HUDEP-2 (cell line): ENCODE results near the gene TMEM151B.

ENCODE experiments used
- DNase-seq, 76 experiments: peaks; one replicate each; lab custom pipeline; 2025; ENCODE audit not compliant: unreplicated experiment in 76 of 76; lab: John Stamatoyannopoulos, UW

Gene TMEM151B

GRCh38 chr6:44232676-44233566 lies 37.3 kb upstream of the TMEM151B start:
- no peak for DNase-seq

GRCh38 chr6:44233567-44234100 lies 36.6 kb upstream of the TMEM151B start:
- no peak for DNase-seq

- peak in 47 of 76 experiments; percentile 17 to 73 (median 42) for DNase-seq
These were observed 35.9 kb upstream of the TMEM151B start for GRCh38 chr6:44234101-44235025.

- DNase-seq = no peak
These were observed 35.0 kb upstream of the TMEM151B start for GRCh38 chr6:44235269-44235668.

- no peak for DNase-seq
These were observed 34.2 kb upstream of the TMEM151B start for GRCh38 chr6:44235891-44236516.

GRCh38 chr6:44237021-44237812 lies 33.0 kb upstream of the TMEM151B start:
- DNase-seq = peak in 75 of 76 experiments; percentile 29 to 95 (median 88)

- DNase-seq = peak in 67 of 76 experiments; percentile 21 to 97 (median 71)
These were observed 32.3 kb upstream of the TMEM151B start for GRCh38 chr6:44237813-44238433.

- DNase-seq = no peak
These were observed 31.4 kb upstream of the TMEM151B start for GRCh38 chr6:44238687-44239350.

GRCh38 chr6:44243345-44243744 lies 26.9 kb upstream of the TMEM151B start:
- no peak for DNase-seq

- DNase-seq = no peak
These were observed 24.8 kb upstream of the TMEM151B start for GRCh38 chr6:44245391-44245911.

- DNase-seq = peak in 74 of 76 experiments; percentile 38 to 97 (median 81)
These were observed 24.2 kb upstream of the TMEM151B start for GRCh38 chr6:44245912-44246662.

- DNase-seq = peak in 75 of 76 experiments; percentile 91 to 99 (median 97)
These were observed 23.4 kb upstream of the TMEM151B start, which contains the start of gene HSP90AB1 for GRCh38 chr6:44246663-44247337. Gene HSP90AB1 (plus strand): TSS chr6:44247101. CDS start chr6:44248630, 1,529 bp downstream.

GRCh38 chr6:44247338-44248302 lies 22.6 kb upstream of the TMEM151B start:
- peak in 73 of 76 experiments; percentile 34 to 90 (median 78) for DNase-seq

- no peak for DNase-seq
These were observed 21.7 kb upstream of the TMEM151B start for GRCh38 chr6:44248579-44248978.

GRCh38 chr6:44249082-44249748 lies 21.0 kb upstream of the TMEM151B start:
- DNase-seq = no peak
